Measurements from ENCODE around the gene PRR7. TPM values are rescaled to one million over a fixed set of nuclear protein-coding genes. Genes with fewer than 3 reads are reported as not detected.
A peak's percentile ranks its signal among the peaks of the same experiment; 100 is the strongest.

PRR7 gene
- total and polyA plus RNA-seq, 2 experiments from 2014 or later, result 4.8 to 11.7 TPM

DNA sequence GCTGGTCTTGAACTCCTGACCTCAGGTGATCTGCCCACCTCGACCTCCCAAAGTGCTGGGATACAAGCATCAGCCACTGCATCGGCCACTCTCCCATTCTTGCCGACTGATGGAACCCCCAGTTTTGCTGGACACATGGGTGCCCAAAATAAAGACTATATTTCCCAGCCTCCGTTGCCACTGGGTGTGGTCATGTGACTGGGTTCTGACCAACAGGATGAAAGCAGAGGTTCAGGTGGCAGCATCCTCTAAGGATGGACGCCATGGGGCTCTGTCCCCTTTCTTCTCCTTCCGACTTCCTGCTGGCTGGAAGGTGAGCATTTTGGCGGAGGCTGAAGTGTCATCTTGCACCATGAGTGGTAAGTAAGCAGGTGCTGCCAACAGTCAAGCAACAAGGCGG is 40.5 kb downstream of the PRR7 start:
- H3K9me3 ChIP-seq (ENCODE audit: low read depth), result no peaks in the 10 kb centered on the region
- H3K9me2 ChIP-seq (replicated peaks; ENCODE audit: insufficient read depth), result no peaks in the 10 kb centered on the region
- no peak overlapping the region for H3K4me3 ChIP-seq
- WGBS (ENCODE audit: low lambda C conversion rate, missing lambda C conversion rate), result 97% methylated on average over 8 of the region's 8 CpGs
- no peaks in the 10 kb centered on the region for H3K27me3 ChIP-seq
- TF ChIP-seq, protein P1, sequence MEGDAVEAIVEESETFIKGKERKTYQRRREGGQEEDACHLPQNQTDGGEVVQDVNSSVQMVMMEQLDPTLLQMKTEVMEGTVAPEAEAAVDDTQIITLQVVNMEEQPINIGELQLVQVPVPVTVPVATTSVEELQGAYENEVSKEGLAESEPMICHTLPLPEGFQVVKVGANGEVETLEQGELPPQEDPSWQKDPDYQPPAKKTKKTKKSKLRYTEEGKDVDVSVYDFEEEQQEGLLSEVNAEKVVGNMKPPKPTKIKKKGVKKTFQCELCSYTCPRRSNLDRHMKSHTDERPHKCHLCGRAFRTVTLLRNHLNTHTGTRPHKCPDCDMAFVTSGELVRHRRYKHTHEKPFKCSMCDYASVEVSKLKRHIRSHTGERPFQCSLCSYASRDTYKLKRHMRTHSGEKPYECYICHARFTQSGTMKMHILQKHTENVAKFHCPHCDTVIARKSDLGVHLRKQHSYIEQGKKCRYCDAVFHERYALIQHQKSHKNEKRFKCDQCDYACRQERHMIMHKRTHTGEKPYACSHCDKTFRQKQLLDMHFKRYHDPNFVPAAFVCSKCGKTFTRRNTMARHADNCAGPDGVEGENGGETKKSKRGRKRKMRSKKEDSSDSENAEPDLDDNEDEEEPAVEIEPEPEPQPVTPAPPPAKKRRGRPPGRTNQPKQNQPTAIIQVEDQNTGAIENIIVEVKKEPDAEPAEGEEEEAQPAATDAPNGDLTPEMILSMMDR (IDR thresholded peaks at IDR 0.05; ENCODE audit: poor library complexity), result no peak
- TF ChIP-seq EZH2phosphoT487 (IDR thresholded peaks at IDR 0.05; ENCODE audit: low read depth, severe bottlenecking, unreplicated experiment) (no peak), EZH2 (IDR thresholded peaks at IDR 0.05; ENCODE audit: borderline replicate concordance) (no peak)
- H3K4me1 ChIP-seq (ENCODE audit: insufficient read depth), result no peaks in the 10 kb centered on the region
- no peak for DNase-seq (ENCODE audit: low spot score)
- H3K27ac ChIP-seq, result no peak overlapping the region
- H3K36me3 ChIP-seq (replicated peaks; ENCODE audit: insufficient read depth, low read depth), result no peaks in the 10 kb centered on the region
- no peaks in the 10 kb centered on the region for H3K79me2 ChIP-seq
- H4K20me1 ChIP-seq (ENCODE audit: insufficient read depth, poor library complexity, severe bottlenecking), result no peaks in the 10 kb centered on the region
- H2AFZ ChIP-seq, result no peak overlapping the region
- no peak overlapping the region for H3K4me2 ChIP-seq

DNA sequence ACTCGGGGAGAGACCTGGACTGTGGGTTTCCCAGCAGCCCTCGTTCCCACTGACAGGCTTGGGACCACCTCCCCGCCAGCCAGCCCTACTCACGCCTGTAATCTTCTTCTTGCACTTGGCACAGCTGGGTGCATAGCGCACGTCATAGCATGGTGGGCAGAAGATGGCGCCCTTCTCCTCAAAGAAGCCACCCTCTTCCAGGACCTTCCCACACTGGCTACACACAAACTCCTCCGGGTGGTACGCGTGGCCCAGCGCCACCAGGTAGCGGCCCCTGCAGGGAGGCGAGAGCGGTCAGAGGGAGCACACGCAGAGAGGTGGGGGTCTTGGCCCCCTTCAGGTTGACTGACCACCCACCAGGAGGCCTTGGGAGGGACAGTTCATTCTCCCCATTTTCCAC is 41.4 kb downstream of the PRR7 start:
- peaks cover 3% of the 10 kb centered on the region for H3K79me2 ChIP-seq
- H4K20me1 ChIP-seq (ENCODE audit: insufficient read depth, poor library complexity, severe bottlenecking), result no peaks in the 10 kb centered on the region
- H3K36me3 ChIP-seq (replicated peaks; ENCODE audit: insufficient read depth, low read depth), result no peaks in the 10 kb centered on the region
- no peaks in the 10 kb centered on the region for H3K27me3 ChIP-seq
- DNase-seq (ENCODE audit: low spot score), result no peak
- H3K9me3 ChIP-seq (ENCODE audit: low read depth), result no peaks in the 10 kb centered on the region
- no peaks in the 10 kb centered on the region for H3K9me2 ChIP-seq (replicated peaks; ENCODE audit: insufficient read depth)
- no peak overlapping the region for H3K4me3 ChIP-seq
- TF ChIP-seq, protein P1 (IDR thresholded peaks at IDR 0.05; ENCODE audit: poor library complexity), result no peak
- TF ChIP-seq EZH2phosphoT487 (IDR thresholded peaks at IDR 0.05; ENCODE audit: low read depth, severe bottlenecking, unreplicated experiment), result no peak
- no peak for TF ChIP-seq EZH2 (IDR thresholded peaks at IDR 0.05; ENCODE audit: borderline replicate concordance)
- 95% methylated on average over 15 of the region's 15 CpGs for WGBS (ENCODE audit: low lambda C conversion rate, missing lambda C conversion rate)
- H2AFZ ChIP-seq, result no peak overlapping the region
- no peak overlapping the region for H3K27ac ChIP-seq
- no peak overlapping the region for H3K4me2 ChIP-seq
- H3K4me1 ChIP-seq (ENCODE audit: insufficient read depth), result no peaks in the 10 kb centered on the region

DNA sequence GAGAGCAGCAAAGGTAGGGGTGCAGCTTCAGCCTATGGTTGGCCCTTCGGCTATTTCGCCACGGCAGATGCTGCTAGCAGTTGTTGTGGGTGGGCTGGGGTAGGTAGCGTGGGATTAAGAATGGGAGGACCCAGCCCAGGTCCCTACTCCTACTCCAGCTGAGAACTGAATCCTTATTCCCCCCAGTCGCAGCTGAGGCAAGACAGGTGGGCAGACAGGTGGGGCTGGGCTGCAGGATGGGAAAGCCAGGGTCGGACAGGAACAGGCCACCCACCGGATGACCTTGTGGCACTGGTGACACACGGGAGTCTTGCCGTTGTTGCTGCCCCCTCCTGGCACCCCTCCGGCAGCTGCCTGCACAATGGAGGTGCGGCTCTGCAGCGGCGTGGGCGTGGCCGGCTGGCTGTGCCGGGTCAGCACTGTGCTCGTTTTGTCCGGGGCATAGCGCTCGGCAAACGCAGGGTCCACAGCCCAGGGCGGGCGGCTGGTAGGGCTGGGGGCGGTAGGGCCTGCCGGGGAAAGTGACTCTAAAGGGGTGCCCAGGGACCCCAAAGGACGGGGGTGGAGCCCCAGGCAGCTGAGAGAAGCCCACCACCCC is 42.6 kb downstream of the PRR7 start:
- Histone ChIP-seq H4K20me1 (ENCODE audit: insufficient read depth, poor library complexity, severe bottlenecking) (peaks cover 6% of the 10 kb centered on the region), H2AFZ (no peak overlapping the region), H3K4me3 (no peak overlapping the region), H3K36me3 (replicated peaks; ENCODE audit: insufficient read depth, low read depth) (no peaks in the 10 kb centered on the region), H3K79me2 (peaks cover 16% of the 10 kb centered on the region), H3K4me2 (no peak overlapping the region), H3K9me2 (replicated peaks; ENCODE audit: insufficient read depth) (no peaks in the 10 kb centered on the region), H3K4me1 (ENCODE audit: insufficient read depth) (peaks cover 8% of the 10 kb centered on the region), H3K9me3 (ENCODE audit: low read depth) (no peaks in the 10 kb centered on the region), H3K27ac (no peak overlapping the region), H3K27me3 (no peaks in the 10 kb centered on the region)
- TF ChIP-seq, protein P1 (IDR thresholded peaks at IDR 0.05; ENCODE audit: poor library complexity), result peak; percentile 10
- no peak for TF ChIP-seq EZH2 (IDR thresholded peaks at IDR 0.05; ENCODE audit: borderline replicate concordance)
- TF ChIP-seq EZH2phosphoT487 (IDR thresholded peaks at IDR 0.05; ENCODE audit: low read depth, severe bottlenecking, unreplicated experiment), result no peak
- no peak for DNase-seq (ENCODE audit: low spot score)
- WGBS (ENCODE audit: low lambda C conversion rate, missing lambda C conversion rate), result 83% methylated on average over 16 of the region's 26 CpGs

All from hepatocyte (in vitro differentiated cells).